NT2/D1 (cell line): ENCODE data around the gene NIF3L1.

ENCODE experiments used
- SUZ12 ChIP-seq: IDR thresholded peaks from 2 replicates; pipeline ENCODE4 v1.6.1; 2011; ENCODE audit not compliant: insufficient read length, insufficient read depth; ENCODE audit errors: extremely low read depth
- YY1 ChIP-seq: IDR thresholded peaks from 2 replicates; pipeline ENCODE4 v1.6.1; 2011; ENCODE audit not compliant: insufficient read length, insufficient read depth
- ZNF274 ChIP-seq: IDR thresholded peaks from 2 replicates; pipeline ENCODE4 v1.6.1; 2011; ENCODE audit warnings: mild to moderate bottlenecking, low read depth, low read length

- no peak for TF ChIP-seq YY1
- no peak for TF ChIP-seq ZNF274
- no peak for TF ChIP-seq SUZ12
These were observed 15.6 kb upstream of the NIF3L1 start for GRCh38 chr2:200873560-200873959.
